Suprapubic skin (tissue), 4 donors: Measurements from ENCODE around the gene MAPKAPK3.

Experiments
- CTCF ChIP-seq, 2 donors: fragments of 200-600 bp in 1 of 2; fragments of 450-650 bp in 1 of 2; sonication (generic) in 1 of 2; IDR thresholded peaks; one replicate each; pipeline ENCODE4 v1.5.1; 2016 to 2019; ENCODE audit warnings: antibody characterized with exemption in 2 of 2, mild to moderate bottlenecking in 1 of 2, moderate library complexity in 1 of 2
- EP300 ChIP-seq: sonication (generic); formaldehyde crosslinking; IDR thresholded peaks from one replicate; pipeline ENCODE4 v1.6.1; 2017; ENCODE audit warnings: antibody characterized with exemption
- POLR2A ChIP-seq, 2 donors: fragments of 450-650 bp; IDR thresholded peaks; one replicate each; pipeline ENCODE4 v1.6.1; 2017; ENCODE audit warnings: antibody characterized with exemption in 2 of 2, mild to moderate bottlenecking in 2 of 2, moderate library complexity in 2 of 2
- POLR2AphosphoS5 ChIP-seq, 3 donors: sonication (generic); formaldehyde crosslinking; IDR thresholded peaks; one replicate each; pipeline ENCODE4 v1.6.1; 2017; ENCODE audit warnings: antibody characterized with exemption in 3 of 3

- TF ChIP-seq CTCF (IDR thresholded peaks at IDR 0.05) = no peak
- no peak for TF ChIP-seq EP300
- no peak for TF ChIP-seq POLR2A (IDR thresholded peaks at IDR 0.05)
- no peak for TF ChIP-seq POLR2AphosphoS5 (IDR thresholded peaks at IDR 0.05)
Observed at GRCh38 chr3:50673931-50674330, 57.0 kb downstream of the MAPKAPK3 start.
